GM19043 (cell line): Measurements from ENCODE around the gene ACAN.

ENCODE experiments used
- ATAC-seq: cut with Tn5 transposase; IDR thresholded peaks from one replicate; pipeline ENCODE4 v1.9.1; 2021; ENCODE audit warnings: low read depth; ENCODE audit not compliant: unreplicated experiment

Gene ACAN

GRCh38 chr15:88874275-88874674 is 71.0 kb downstream of the ACAN start:
- ATAC-seq = no peak

- ATAC-seq = no peak
These were observed 71.4 kb downstream of the ACAN start for GRCh38 chr15:88874684-88875083.

- no peak for ATAC-seq
These were observed 73.3 kb downstream of the ACAN start for GRCh38 chr15:88876573-88876972.

- ATAC-seq = no peak
These were observed 74.2 kb downstream of the ACAN start for GRCh38 chr15:88877415-88877814.

- no peak for ATAC-seq
These were observed 74.7 kb downstream of the ACAN start for GRCh38 chr15:88877906-88878305.

GRCh38 chr15:88878720-88879184 is 75.5 kb downstream of the ACAN start:
- no peak for ATAC-seq

- ATAC-seq = no peak
These were observed 77.9 kb downstream of the ACAN start for GRCh38 chr15:88880944-88881740.

GRCh38 chr15:88881775-88882174 is 78.5 kb downstream of the ACAN start:
- ATAC-seq = no peak

- ATAC-seq = no peak
These were observed 79.5 kb downstream of the ACAN start for GRCh38 chr15:88882785-88883184.

GRCh38 chr15:88887068-88887580 is 83.9 kb downstream of the ACAN start:
- no peak for ATAC-seq

GRCh38 chr15:88888719-88889118 is 85.5 kb downstream of the ACAN start:
- ATAC-seq = no peak

- ATAC-seq = no peak
These were observed 87.3 kb downstream of the ACAN start for GRCh38 chr15:88890495-88890894.

- no peak for ATAC-seq
These were observed 88.5 kb downstream of the ACAN start for GRCh38 chr15:88891540-88892254.

- no peak for ATAC-seq
These were observed 91.1 kb downstream of the ACAN start for GRCh38 chr15:88894348-88894818.

- no peak for ATAC-seq
These were observed 91.9 kb downstream of the ACAN start, which contains the start of gene HAPLN3 for GRCh38 chr15:88894819-88895767. Gene HAPLN3, minus strand, starts transcription at chr15:88895544. Its CDS starts 8,246 bp downstream, at chr15:88887298.

GRCh38 chr15:88896333-88897033 is 93.2 kb downstream of the ACAN start:
- no peak for ATAC-seq

- no peak for ATAC-seq
These were observed 93.9 kb downstream of the ACAN start for GRCh38 chr15:88897142-88897455.

GRCh38 chr15:88897456-88898194 is 94.4 kb downstream of the ACAN start:
- ATAC-seq = no peak

GRCh38 chr15:88898736-88899135 is 95.5 kb downstream of the ACAN start:
- no peak for ATAC-seq
